ENCODE data around the gene ZKSCAN5. TPM values are rescaled to one million over a fixed set of nuclear protein-coding genes. Genes with fewer than 3 reads are reported as not detected.

Gene ZKSCAN5
- total RNA-seq, 1 experiment from 2014 or later = 15.5 TPM

GRCh38 chr7:99551334-99551733, 46.9 kb downstream of the ZKSCAN5 start:
- ATAC-seq (no peak), DNase-seq (ENCODE audit: low spot score) (no peak)
- H3K4me3 Mint-ChIP-seq = peak overlapping the region; percentile 87
- H3K4me1 Mint-ChIP-seq = peaks cover 2% of the 10 kb centered on the region; the same call in 1 of the 2 replicates
- H3K36me3 Mint-ChIP-seq = peaks cover 29% of the 10 kb centered on the region
- H3K9me3 Mint-ChIP-seq = peaks cover 16% of the 10 kb centered on the region
- POLR2A ChIA-PET = interaction anchor here (1.1 kb wide), 1 partner anchor 47 kb away, joined by 3 read pairs; the partner anchor contains the start of gene ZKSCAN5
- CTCF ChIA-PET = no interaction called here
- TF ChIP-seq TEAD1 (CRISPR knock-in tag; IDR thresholded peaks at IDR 0.05) (no peak), HMGA2 (CRISPR knock-in tag; IDR thresholded peaks at IDR 0.05) (no peak), NR2C2 (CRISPR knock-in tag; IDR thresholded peaks at IDR 0.05) (no peak), CBFB (CRISPR knock-in tag; IDR thresholded peaks at IDR 0.05; ENCODE audit: low read depth) (no peak), KAT7 (CRISPR knock-in tag; IDR thresholded peaks at IDR 0.05; ENCODE audit: borderline replicate concordance) (no peak), ZBTB21 (CRISPR knock-in tag; IDR thresholded peaks at IDR 0.05; ENCODE audit: borderline replicate concordance) (no peak), E2F5 (CRISPR knock-in tag; IDR thresholded peaks at IDR 0.05) (no peak), PRDM15 (CRISPR knock-in tag; IDR thresholded peaks at IDR 0.05) (no peak), JUN (CRISPR knock-in tag; IDR thresholded peaks at IDR 0.05) (no peak), ZNF396 (CRISPR knock-in tag; IDR thresholded peaks at IDR 0.05; ENCODE audit: borderline replicate concordance) (no peak)
- TF ChIP-seq, protein P1, sequence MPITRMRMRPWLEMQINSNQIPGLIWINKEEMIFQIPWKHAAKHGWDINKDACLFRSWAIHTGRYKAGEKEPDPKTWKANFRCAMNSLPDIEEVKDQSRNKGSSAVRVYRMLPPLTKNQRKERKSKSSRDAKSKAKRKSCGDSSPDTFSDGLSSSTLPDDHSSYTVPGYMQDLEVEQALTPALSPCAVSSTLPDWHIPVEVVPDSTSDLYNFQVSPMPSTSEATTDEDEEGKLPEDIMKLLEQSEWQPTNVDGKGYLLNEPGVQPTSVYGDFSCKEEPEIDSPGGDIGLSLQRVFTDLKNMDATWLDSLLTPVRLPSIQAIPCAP (CRISPR knock-in tag; IDR thresholded peaks at IDR 0.05) = no peak
- TF ChIP-seq, protein P2, sequence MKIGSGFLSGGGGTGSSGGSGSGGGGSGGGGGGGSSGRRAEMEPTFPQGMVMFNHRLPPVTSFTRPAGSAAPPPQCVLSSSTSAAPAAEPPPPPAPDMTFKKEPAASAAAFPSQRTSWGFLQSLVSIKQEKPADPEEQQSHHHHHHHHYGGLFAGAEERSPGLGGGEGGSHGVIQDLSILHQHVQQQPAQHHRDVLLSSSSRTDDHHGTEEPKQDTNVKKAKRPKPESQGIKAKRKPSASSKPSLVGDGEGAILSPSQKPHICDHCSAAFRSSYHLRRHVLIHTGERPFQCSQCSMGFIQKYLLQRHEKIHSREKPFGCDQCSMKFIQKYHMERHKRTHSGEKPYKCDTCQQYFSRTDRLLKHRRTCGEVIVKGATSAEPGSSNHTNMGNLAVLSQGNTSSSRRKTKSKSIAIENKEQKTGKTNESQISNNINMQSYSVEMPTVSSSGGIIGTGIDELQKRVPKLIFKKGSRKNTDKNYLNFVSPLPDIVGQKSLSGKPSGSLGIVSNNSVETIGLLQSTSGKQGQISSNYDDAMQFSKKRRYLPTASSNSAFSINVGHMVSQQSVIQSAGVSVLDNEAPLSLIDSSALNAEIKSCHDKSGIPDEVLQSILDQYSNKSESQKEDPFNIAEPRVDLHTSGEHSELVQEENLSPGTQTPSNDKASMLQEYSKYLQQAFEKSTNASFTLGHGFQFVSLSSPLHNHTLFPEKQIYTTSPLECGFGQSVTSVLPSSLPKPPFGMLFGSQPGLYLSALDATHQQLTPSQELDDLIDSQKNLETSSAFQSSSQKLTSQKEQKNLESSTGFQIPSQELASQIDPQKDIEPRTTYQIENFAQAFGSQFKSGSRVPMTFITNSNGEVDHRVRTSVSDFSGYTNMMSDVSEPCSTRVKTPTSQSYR (CRISPR knock-in tag; IDR thresholded peaks at IDR 0.05) = no peak
- H3K27ac Mint-ChIP-seq = no peak overlapping the region
- no peaks in the 10 kb centered on the region for H3K27me3 Mint-ChIP-seq (ENCODE audit: low read depth)

DNA sequence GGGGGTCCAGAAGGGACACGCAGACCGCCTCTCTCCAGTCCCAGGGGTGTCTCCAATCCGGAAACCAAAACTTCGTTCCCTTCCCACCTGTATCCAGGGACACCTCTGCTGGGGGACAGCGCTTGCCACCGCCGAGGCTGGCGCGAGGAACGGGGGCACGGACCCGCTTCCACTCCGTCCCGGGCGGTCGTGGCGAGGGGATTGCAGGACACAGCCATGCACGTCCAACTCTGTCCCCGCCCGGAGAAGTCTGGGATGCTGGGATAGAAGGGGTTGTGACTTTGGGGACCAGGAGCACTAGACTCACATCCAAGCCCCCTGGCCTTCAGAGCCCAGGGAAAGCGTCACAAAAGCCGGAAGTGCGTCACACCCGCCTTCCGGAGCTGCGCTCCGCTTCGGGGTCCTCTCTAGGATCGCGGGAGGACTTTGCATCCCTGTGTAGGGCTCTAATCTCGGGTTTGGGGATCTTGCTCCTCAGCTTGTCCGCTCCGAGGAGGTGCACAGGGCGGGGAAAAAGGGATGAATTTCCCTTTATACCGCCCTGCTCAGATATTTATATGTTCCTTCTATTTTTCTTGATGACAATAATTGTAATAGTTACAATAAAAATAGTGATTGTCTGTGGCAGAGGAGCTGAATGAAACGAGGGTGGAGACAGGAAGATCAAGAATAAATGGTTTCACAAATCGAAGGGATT, 47.5 kb downstream of the ZKSCAN5 start, which contains the start of gene FAM200A:
FAM200A (minus strand) TSS at position 348 of the 697 bp plus-strand sequence. CDS start 3,707 bp downstream, outside the sequence.
- H3K27me3 Mint-ChIP-seq (ENCODE audit: low read depth) = no peaks in the 10 kb centered on the region
- peaks cover 10% of the 10 kb centered on the region for H3K9me3 Mint-ChIP-seq
- DNase-seq (ENCODE audit: low spot score) (peak; percentile 87), ATAC-seq (peak; percentile 98)
- ChIA-PET CTCF (interaction anchor here (0.5 to 0.8 kb wide), 3 partner anchors 47 to 783 kb away, joined by 3 to 6 read pairs (median 3); partner anchors contain the start of gene ZKSCAN5), POLR2A (interaction anchor here (1.1 kb wide), 1 partner anchor 47 kb away, joined by 3 read pairs; the partner anchor contains the start of gene ZKSCAN5)
- peak within 1 kb of the TSS; percentile 86 for H3K27ac Mint-ChIP-seq
- peak within 1 kb of the TSS; percentile 87 for H3K4me3 Mint-ChIP-seq
- H3K4me1 Mint-ChIP-seq = peaks cover 2% of the 10 kb centered on the region; the same call in 1 of the 2 replicates
- peaks cover 24% of the 10 kb centered on the region for H3K36me3 Mint-ChIP-seq
- TF ChIP-seq ATF3 (CRISPR knock-in tag; conservative IDR thresholded peaks at IDR 0.05) (no peak), ZNF121 (CRISPR knock-in tag; IDR thresholded peaks at IDR 0.05) (0 out of 2 replicates have a peak, but pooled peaks have one; percentile 15), ZNF219 (CRISPR knock-in tag; IDR thresholded peaks at IDR 0.05; ENCODE audit: borderline replicate concordance) (no peak), E2F1 (CRISPR knock-in tag; IDR thresholded peaks at IDR 0.05) (no peak), MYBL2 (CRISPR knock-in tag; IDR thresholded peaks at IDR 0.05) (no peak; the same call in 1 of the 2 replicates), TCF7 (CRISPR knock-in tag; IDR thresholded peaks at IDR 0.05; ENCODE audit: low read depth) (peak; percentile 38; the same call in 1 of the 2 replicates)
- TF ChIP-seq, protein P3, sequence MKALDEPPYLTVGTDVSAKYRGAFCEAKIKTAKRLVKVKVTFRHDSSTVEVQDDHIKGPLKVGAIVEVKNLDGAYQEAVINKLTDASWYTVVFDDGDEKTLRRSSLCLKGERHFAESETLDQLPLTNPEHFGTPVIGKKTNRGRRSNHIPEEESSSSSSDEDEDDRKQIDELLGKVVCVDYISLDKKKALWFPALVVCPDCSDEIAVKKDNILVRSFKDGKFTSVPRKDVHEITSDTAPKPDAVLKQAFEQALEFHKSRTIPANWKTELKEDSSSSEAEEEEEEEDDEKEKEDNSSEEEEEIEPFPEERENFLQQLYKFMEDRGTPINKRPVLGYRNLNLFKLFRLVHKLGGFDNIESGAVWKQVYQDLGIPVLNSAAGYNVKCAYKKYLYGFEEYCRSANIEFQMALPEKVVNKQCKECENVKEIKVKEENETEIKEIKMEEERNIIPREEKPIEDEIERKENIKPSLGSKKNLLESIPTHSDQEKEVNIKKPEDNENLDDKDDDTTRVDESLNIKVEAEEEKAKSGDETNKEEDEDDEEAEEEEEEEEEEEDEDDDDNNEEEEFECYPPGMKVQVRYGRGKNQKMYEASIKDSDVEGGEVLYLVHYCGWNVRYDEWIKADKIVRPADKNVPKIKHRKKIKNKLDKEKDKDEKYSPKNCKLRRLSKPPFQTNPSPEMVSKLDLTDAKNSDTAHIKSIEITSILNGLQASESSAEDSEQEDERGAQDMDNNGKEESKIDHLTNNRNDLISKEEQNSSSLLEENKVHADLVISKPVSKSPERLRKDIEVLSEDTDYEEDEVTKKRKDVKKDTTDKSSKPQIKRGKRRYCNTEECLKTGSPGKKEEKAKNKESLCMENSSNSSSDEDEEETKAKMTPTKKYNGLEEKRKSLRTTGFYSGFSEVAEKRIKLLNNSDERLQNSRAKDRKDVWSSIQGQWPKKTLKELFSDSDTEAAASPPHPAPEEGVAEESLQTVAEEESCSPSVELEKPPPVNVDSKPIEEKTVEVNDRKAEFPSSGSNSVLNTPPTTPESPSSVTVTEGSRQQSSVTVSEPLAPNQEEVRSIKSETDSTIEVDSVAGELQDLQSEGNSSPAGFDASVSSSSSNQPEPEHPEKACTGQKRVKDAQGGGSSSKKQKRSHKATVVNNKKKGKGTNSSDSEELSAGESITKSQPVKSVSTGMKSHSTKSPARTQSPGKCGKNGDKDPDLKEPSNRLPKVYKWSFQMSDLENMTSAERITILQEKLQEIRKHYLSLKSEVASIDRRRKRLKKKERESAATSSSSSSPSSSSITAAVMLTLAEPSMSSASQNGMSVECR (CRISPR knock-in tag; IDR thresholded peaks at IDR 0.05; ENCODE audit: borderline replicate concordance) = 0 out of 2 replicates have a peak, but pooled peaks have one; percentile 44
